AG04449 (cell line): Measurements from ENCODE around the gene TMEM87B.
"Not testable (repeated sequence)": the region's sequence is repeated elsewhere in the genome, so short reads cannot be mapped to it uniquely, and the experiment has no call there.

ENCODE experiments used
- CTCF ChIA-PET: fragments of 350-600 bp; formaldehyde crosslinking; extraction: SDS; loops from one replicate; lab custom pipeline; 2021; ENCODE audit warnings: antibody characterized with exemption; lab: Yijun Ruan, JAX
- POLR2A ChIA-PET: fragments of 400-600, 350-600 bp; formaldehyde crosslinking; extraction: SDS; loops from one replicate; lab custom pipeline; 2020; ENCODE audit warnings: antibody characterized with exemption, inconsistent platforms; lab: Yijun Ruan, JAX
- DNase-seq: peaks from one replicate; pipeline ENCODE4 v3.0.0-alpha.2; 2010; ENCODE audit warnings: low read depth, low spot score
- H3K4me3 ChIP-seq: 2 replicates; pipeline ENCODE4 v1.5.1; 2011; ENCODE audit warnings: low read depth, mild to moderate bottlenecking, control low read depth, low read length
- TF ChIP-seq, protein P1 (sequence below): IDR thresholded peaks from one replicate; pipeline ENCODE4 v1.5.1; 2011; ENCODE audit warnings: mild to moderate bottlenecking, moderate library complexity, low read length, control low read depth, inconsistent platforms; ENCODE audit not compliant: insufficient read depth; ENCODE audit errors: missing control alignments

The TMEM87B gene

GRCh38 chr2:112110966-112111365 lies 55.9 kb downstream of the TMEM87B start:
- DNase-seq: no peak
- CTCF ChIA-PET: interaction anchor here (5.0 kb wide), 1 partner anchor 11 kb away, joined by 30 read pairs; no protein-coding TSS in a partner anchor
- POLR2A ChIA-PET: no interaction called here
- TF ChIP-seq, protein P1, sequence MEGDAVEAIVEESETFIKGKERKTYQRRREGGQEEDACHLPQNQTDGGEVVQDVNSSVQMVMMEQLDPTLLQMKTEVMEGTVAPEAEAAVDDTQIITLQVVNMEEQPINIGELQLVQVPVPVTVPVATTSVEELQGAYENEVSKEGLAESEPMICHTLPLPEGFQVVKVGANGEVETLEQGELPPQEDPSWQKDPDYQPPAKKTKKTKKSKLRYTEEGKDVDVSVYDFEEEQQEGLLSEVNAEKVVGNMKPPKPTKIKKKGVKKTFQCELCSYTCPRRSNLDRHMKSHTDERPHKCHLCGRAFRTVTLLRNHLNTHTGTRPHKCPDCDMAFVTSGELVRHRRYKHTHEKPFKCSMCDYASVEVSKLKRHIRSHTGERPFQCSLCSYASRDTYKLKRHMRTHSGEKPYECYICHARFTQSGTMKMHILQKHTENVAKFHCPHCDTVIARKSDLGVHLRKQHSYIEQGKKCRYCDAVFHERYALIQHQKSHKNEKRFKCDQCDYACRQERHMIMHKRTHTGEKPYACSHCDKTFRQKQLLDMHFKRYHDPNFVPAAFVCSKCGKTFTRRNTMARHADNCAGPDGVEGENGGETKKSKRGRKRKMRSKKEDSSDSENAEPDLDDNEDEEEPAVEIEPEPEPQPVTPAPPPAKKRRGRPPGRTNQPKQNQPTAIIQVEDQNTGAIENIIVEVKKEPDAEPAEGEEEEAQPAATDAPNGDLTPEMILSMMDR: no peak
- H3K4me3 ChIP-seq: no peak overlapping the region

DNA sequence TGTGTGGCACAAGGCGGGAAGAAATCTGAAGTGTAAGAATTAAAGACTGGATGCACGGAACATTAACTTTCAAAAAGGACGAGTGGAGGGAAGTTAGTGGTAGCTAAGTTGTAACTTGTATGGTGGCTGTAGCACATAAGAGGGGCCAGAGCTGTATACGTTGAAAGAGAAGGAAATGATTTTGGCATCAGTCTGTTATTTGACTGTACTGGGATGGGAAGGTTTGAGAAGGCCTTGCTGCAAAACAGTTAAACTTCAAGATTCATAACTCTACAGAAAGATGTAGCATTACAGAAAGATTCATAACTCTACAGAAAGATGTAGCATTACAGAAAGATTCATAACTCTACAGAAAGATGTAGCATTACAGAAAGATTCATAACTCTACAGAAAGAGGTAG lies 58.3 kb downstream of the TMEM87B start:
- DNase-seq, H3K4me3 ChIP-seq, POLR2A ChIA-PET: not testable (repeated sequence)
- CTCF ChIA-PET: interaction anchor here (5.0 kb wide), 1 partner anchor 8 kb away, joined by 30 read pairs; no protein-coding TSS in a partner anchor

DNA sequence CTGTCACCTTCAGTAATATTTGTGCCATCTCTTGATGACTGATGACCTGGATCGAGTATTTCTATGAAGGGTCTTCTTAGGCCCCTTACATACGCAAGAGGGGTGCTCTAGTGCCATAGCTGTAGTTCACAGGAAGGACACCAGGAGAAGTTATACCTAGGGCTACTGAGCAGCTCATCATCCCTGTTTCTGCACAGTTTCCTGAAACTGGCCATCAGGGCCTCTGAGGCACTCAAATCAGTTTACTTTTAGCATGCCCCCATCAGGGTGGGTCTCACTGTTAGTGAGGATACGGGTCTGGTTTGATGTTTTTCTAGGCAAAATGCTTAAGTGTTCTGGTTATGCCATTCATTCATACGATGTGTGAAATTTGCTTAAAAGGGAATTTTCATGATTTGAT lies 63.1 kb downstream of the TMEM87B start:
- ChIA-PET CTCF (interaction anchor here (1.1 kb wide), 1 partner anchor 231 kb away, joined by 3 read pairs; no protein-coding TSS in a partner anchor), POLR2A (no interaction called here)
- DNase-seq: no peak

DNA sequence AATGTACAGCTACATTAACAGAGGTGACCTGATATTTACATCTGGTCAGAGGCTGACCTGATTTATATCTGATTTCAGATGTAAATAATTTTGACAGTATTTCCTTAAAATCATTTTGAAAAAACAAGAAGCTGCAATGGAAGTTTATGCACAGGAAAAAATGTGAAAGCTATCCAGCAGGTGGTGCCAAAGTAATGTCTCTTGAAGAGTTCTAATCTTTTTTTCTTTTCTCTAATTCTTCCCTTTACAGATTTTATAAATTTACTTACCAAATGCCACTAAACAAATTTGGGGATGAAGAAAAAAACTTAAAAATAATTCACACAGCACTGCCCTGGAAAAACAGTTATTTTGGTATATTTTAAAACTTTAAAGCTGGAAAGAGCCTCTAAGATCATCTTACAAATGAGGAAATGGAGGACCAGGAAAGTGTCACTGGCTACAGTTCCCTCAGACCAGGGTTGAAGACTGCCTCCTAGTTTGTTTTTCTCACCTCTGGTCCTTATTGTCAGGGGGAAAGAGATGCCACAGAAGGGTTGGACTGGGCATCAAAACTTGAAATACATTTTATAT lies 66.7 kb downstream of the TMEM87B start:
- CTCF ChIA-PET: interaction anchor here (0.7 to 4.2 kb wide), 32 partner anchors 11 to 603 kb away, joined by 3 to 58 read pairs (median 4); partner anchors contain the start of genes FBLN7, RGPD8 and ZC3H8
- POLR2A ChIA-PET: no interaction called here
- TF ChIP-seq, protein P1: peak; percentile 39
- DNase-seq: no peak
- H3K4me3 ChIP-seq: no peak overlapping the region

More for the DNA sequence above, 63.1 kb downstream of the TMEM87B start:
- TF ChIP-seq, protein P1: no peak
- no peak overlapping the region for H3K4me3 ChIP-seq

DNA sequence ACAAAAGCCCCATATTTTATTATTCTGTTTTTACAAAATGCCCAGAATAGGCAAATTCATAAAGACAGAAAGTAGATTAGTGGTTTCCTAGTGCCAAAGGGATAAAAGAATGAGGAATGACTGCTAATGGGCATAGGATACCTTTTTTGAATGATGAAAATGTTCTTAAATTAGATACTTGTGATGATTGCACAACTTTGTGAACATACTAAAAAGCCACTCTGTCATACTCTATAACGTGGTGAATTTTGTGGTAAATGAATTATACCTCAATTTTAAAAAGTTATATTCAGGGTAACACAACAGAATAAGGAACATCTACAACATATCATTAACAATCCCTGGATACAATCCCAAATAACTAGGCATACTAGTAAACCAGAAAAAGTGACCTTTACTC lies 74.0 kb downstream of the TMEM87B start:
- CTCF ChIA-PET: interaction anchor here (9.5 kb wide), 1 partner anchor 7 kb away, joined by 58 read pairs; no protein-coding TSS in a partner anchor
- DNase-seq: no peak
- H3K4me3 ChIP-seq: no peak overlapping the region
- POLR2A ChIA-PET: no interaction called here
- TF ChIP-seq, protein P1: no peak

GRCh38 chr2:112133344-112133743 lies 78.3 kb downstream of the TMEM87B start:
- no peak overlapping the region for H3K4me3 ChIP-seq
- no peak for DNase-seq
- CTCF ChIA-PET: interaction anchor here (9.5 kb wide), 1 partner anchor 11 kb away, joined by 58 read pairs; no protein-coding TSS in a partner anchor
- POLR2A ChIA-PET: no interaction called here
- TF ChIP-seq, protein P1: no peak
